ENCODE measurements around the gene WWOX.

DNA sequence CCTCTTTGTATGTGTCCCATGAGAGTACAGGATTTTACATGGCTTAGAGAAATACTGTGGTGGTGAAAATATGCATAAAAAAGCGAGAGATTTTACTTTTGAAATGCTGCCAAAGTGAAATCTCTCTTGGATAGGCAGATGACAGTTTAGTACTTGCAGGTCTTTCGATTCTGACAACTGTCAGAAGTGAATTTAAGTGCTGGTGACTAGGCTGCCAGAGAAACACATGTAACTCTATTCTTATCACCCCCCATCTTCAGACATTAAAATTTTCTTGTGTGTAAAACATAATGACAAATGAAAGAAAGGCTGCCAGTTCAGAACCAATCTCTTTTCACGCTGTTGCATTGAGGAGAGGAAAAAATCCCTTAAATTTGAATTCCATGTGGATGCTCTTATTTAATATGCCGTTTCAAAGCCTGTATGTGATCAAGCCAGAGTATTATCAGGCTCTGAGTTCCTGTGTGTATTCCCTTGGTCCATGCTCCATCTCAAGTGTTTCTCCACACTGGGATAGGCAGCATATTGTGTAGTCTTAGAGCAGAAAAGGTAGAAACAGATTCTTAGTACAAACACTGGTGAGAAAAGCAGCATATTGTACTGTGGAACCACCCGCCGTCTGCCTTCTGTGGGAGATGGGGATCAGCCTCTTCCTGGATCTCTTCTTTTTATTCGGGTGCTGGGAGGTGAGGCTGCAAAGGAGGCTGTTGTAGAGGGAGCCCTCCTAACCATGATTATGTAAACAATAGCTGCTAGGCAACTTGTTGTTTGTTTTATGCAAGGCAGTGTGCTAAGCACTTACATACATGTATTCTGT, 291.3 kb downstream of the WWOX start:
- TF ChIP-seq, protein P1, sequence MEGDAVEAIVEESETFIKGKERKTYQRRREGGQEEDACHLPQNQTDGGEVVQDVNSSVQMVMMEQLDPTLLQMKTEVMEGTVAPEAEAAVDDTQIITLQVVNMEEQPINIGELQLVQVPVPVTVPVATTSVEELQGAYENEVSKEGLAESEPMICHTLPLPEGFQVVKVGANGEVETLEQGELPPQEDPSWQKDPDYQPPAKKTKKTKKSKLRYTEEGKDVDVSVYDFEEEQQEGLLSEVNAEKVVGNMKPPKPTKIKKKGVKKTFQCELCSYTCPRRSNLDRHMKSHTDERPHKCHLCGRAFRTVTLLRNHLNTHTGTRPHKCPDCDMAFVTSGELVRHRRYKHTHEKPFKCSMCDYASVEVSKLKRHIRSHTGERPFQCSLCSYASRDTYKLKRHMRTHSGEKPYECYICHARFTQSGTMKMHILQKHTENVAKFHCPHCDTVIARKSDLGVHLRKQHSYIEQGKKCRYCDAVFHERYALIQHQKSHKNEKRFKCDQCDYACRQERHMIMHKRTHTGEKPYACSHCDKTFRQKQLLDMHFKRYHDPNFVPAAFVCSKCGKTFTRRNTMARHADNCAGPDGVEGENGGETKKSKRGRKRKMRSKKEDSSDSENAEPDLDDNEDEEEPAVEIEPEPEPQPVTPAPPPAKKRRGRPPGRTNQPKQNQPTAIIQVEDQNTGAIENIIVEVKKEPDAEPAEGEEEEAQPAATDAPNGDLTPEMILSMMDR (IDR thresholded peaks at IDR 0.05; ENCODE audit: extremely low read depth in 1 of 2, insufficient read depth in 1 of 2, low read depth in 1 of 2, low read length in 2 of 2) = no peak
- no peak for TF ChIP-seq JUN (IDR thresholded peaks at IDR 0.05; ENCODE audit: borderline replicate concordance, insufficient read depth, insufficient read length, low read depth)
- no peak for TF ChIP-seq EZH2 (IDR thresholded peaks at IDR 0.05; ENCODE audit: borderline replicate concordance, low read depth, low read length, severe bottlenecking)
